ENCODE data around the gene KLHL22.
"Not testable (repeated sequence)": the region's sequence is repeated elsewhere in the genome, so short reads cannot be mapped to it uniquely, and the experiment has no call there.

KLHL22 gene

DNA sequence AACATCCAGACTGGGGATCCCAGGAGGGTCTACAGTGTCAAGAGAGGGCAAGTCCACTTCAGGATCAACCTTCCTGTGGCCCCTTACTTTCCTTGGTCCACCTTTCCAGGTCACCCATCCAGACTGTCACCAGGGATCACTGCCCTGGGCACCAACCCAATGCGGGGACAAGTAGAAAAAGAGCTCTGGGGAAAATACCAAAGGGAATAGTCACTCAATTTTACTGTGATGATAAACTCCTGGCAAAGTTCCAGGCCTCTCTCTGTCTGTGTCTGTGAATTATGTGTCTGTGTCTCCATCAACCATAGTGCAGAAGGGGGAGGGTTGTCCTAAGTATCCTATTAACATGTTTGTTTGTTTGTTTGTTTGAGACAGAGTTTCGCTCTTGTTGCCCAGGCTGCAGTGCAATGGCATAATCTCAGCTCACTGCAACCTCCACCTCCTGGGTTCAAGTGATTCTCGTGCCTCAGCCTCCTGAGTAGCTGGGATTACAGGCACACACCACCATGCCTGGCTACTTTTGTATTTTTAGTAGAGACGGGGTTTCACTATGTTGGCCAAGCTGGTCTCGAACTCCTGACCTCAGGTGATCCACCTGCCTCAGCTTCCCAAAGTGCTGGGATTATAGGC lies 8.8 kb upstream of the KLHL22 start:
- not testable (repeated sequence) for DNase-seq (ENCODE audit: low read depth, low spot score)

DNA sequence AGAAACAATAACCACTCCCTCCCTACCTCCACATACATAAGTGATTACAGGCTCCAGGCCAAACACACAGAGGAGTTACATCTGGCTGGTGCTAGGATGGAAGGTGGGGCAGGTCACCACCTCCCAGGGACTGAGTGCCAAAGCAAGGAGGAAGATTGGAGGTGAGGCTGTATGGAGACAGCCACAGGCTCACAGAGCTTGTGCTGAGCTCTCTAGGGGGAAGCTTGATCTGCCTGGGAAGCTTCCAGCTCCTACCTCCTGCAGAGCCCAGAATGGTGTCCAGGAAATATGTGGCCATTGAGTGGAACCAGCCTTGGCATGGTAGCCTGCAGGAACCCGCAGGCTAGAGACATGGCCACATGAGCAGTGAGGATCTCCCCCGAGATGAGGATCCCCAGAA lies 8.2 kb upstream of the KLHL22 start:
- DNase-seq (ENCODE audit: low read depth, low spot score): no peak

DNA sequence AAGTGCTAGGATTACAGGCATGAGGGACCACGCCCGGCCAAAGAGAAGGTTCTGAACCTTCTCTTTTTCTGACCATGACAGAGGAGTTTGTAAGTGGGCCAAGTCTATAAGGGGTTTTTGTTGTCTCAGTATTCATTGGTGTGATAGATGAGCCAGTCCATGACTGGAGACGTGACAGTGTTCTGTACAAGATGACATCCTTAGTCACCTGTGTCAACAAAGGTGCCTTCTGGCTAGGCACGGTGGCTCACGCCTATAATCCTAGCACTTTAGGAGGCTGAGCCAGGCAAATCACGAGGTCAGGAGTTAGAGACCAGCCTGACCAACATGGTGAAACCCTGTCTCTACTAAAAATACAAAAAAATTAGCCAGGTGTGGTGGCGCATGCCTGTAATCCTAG lies 4.2 kb upstream of the KLHL22 start:
- DNase-seq (ENCODE audit: low read depth, low spot score): no peak

DNA sequence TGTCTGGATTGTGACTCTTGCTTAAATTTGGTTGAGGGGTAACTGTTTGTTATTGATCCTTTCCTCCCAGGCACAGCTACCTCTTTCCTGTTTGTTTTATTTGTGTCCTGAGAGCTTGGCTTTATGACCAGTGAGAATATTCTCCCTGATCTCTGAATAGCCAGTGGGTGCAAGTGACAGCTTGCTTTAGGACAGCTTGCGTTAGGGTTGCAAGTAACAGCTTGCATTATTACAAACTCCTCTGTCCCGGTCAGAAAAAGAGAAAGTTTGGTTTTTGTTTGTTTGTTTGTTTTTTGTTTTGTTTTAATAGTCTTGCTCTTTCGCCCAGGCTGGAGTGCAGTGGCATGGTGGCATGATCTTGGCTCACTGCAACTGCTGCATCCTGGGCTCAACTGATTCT lies 3.3 kb upstream of the KLHL22 start:
- DNase-seq (ENCODE audit: low read depth, low spot score): no peak

DNA sequence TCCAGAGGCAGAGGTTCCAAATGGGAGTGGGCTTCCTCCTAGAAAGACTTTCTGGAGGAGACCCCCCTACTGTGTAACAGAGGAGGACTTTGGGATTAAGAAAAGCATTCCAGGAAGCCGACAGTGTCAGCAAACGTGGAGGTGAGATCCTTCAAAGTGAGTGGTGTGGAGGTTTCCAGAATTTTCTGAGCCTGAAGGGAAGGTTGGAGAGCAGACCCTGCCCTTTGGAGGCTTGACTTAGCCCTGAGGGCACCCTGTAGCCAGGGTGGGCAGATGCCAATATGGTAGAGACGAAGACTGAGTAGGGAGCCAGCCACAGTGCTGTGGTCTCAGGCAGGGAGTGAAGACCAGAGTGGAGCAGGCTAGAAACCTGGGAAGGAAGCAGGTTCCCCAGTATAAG lies 1.8 kb upstream of the KLHL22 start:
- no peak for DNase-seq (ENCODE audit: low read depth, low spot score)

DNA sequence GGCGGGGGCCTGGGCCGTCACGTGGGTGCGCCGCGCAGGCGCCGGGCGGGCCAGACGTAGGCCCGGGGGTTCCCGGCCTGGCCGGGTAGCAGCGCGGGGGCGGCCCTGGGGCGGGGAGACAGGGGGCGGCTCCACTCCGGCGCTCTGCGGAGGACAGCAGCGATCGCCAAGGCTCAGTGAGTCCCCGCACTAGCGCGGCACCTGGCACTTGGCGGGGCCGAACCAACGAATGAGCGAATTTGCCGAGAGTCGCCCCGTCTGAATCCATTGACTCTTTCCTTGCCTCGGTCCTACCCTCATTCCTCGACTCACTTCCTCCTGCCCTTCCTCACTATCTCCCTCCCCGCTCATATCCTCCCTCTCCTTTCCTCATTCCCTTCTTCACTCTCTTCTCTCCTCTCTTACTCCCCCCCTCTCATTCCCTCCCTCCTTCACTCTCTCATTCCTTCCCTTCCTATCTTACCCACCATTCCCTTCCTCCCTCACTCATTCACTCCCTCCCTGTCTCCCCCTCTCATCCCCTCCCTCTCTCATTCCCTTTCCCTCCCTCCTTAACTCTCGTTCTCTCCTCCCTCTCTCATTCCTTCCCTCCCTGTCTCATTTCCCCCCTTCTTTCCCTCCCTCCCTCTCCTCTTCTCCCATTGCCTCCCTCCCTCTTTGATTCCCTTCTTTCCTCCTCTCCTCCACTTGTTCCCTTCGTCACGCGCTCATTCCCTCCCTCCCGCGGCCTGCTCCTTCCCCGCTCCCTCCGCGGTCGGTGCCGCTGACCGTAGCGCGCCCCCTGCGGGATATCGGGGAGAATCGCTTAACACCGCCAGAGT lies 476 bp upstream of the KLHL22 start:
- DNase-seq (ENCODE audit: low read depth, low spot score): peak; percentile 86

DNA sequence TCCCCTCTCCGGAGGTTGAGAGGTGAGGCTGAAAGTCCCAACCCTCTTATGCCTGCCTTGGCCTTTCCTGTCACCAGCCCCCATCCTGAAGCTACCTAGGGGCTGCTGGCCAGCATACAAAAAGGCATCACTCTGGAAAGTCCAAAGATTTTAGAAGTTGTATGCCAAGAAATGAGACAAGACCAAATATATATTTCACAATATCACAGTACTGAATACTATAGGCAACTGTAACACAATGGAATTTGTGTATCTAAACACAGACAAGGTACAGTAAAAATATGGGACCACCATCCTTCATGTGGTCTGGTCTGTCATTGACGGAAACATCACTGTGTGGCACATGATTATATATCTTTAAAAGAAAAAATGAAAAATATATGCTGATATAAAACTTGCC lies 4.2 kb downstream of the KLHL22 start:
- DNase-seq (ENCODE audit: low read depth, low spot score): no peak

DNA sequence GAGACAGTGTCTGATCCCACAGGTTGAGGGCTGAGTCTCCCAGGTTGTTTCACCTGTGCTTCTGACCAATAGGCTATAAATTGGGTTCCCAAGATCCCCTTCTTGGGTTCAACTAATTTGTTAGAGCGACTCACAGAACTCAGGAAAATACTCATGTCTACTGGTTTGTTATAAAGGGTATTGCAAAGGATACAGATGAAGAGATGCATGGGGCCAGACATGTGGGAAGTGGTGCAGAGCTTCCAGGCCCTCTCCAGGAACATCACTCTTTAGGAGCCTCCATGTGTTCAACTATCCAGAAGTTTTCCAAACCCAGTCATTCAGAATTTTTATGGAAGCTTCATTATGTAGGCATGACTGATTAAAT lies 4.7 kb downstream of the KLHL22 start:
- DNase-seq (ENCODE audit: low read depth, low spot score): no peak

DNA sequence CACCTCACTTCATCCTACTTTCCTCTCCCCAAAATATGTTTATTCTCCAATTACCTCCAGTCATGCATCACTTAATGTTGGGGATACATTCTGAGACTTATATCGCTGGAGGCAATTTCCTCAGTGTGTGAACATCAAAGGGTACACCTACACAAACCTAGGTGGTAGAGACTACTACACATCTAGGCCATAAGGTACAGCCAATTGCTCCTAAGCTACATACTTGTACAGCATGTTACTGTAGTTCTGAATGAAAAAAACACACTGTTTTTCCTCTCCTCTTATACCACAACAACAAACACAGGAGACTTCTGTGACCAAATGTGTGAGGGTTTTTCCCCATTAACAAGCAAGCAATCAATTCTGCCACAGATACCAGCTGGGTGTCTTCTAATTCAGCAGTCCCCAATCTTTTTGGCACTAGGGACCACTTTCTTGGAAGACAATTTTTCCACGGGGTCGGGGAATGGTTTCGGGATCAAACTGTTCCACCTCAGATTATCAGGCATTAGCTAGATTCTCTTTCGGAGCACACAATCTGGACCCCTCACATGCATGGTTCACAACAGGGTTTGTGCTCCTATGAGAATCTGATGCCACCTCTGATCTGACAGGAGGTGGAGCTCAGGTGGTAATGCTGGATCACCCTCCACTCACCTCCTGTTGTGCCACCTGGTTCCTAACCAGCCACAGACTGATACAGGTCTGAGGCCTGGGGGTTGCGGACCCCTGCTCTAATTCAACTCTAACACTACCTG lies 5.2 kb downstream of the KLHL22 start:
- DNase-seq (ENCODE audit: low read depth, low spot score): no peak

DNA sequence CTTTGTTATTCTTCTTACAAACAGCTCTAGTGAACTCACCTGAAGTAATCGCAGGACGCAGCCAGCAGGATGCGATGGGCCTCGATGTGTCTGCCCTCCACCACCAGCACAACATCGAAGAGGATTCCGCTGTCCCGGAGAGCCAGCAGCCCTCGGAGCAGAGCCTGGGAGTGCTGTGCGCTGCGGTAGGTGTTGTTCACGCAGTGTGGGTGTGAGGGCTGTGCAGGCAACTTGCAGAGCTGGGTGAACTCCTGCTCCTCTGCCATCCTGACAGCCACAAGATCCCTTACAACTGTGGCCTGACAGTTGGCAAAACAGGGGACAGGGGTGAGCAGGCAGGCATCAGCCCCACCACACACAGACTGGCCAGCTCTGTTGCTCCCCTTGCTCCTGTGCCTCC lies 6.6 kb downstream of the KLHL22 start:
- DNase-seq (ENCODE audit: low read depth, low spot score): no peak

DNA sequence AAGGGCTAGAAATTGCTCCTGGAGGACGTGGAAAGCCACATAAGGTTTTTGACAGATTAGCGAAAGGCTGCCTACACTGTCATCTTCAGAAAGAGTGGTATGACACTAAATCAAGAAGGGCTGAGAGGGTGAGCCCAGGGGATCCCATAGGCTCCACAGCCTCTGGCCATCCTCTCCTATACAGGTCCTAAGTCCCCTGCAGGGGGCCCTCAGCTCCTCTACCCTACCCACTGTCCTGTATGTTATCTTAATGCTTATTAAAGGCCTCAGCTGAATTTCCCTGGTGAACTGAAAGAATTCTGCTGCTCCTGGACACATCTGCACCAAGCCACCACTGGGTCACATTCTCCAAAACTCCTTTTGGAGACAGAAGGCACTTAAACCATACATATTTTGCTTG lies 7.9 kb downstream of the KLHL22 start:
- DNase-seq (ENCODE audit: low read depth, low spot score): no peak

DNA sequence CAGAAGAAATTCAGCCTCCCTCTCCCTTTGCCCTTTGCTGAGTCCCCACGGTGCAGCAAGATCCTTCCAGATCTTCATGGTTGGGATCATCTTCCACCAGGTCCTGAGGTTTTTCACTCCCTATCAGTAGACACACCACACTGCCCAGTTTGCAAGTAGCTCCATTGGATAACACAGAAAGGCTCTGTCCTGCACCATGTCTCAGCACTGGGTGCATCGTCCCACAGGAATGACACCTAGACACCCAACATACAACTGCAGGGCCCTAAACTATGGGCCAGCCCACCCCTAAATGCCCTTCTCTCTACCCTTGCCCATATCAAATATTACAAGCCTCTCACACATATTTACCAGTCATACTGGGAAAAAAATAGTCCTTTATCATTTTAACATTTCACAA lies 9.4 kb downstream of the KLHL22 start:
- no peak for DNase-seq (ENCODE audit: low read depth, low spot score)

DNA sequence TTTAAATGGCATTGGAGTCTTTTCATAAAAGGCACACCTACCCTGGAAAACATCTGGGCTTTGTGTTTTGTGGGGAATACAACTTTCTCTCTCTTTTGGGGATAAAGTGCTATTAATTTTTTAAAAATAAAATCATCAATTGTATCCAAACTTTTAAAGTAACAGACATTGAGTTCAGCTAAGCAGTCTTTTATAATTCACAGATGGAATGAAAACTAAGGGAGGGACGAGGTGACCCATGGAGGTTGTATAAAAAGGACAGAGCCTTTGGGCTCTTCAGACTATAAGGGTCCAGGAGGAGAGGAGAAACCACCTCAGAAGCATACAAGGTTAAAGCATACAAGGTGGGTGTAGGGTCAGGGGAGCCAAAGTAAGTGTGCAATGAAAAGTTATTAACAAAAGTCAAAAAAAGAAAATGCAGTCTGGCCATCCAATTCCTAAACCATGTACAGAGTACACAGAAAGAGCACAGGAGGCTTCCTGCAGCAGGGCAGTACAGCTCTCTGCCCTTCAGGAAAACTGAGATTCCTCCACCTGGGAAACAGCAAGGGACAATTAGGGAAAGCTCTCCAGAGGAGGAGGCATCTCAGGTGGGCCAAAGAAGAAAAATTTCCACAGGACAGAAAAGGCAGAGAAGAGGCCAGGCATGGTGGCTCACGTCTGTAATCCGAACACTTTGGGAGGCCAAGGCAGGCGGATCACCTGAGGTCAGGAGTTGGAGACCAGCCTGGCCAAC lies 10.5 kb downstream of the KLHL22 start:
- DNase-seq (ENCODE audit: low read depth, low spot score): no peak

DNA sequence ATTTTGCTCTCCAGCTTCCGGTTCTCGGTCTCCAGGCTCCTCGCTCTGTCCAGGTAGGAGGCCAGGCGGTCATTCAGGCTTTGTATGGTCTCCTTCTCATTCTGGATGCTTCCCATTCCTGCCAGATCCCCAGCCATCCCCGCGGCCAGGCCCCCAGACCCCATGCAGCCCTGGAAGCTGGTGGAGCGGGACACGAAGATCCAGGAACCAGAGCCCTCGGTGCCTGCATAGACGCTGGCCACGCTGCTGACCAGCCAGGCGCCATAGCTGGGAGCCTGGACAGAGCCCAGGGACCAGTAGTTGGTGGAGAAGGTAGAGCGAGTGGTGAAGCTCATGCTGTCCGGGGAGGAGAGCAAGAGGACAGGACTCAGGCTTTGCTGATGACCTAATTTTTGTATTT lies 11.8 kb downstream of the KLHL22 start:
- DNase-seq (ENCODE audit: low read depth, low spot score): no peak

DNA sequence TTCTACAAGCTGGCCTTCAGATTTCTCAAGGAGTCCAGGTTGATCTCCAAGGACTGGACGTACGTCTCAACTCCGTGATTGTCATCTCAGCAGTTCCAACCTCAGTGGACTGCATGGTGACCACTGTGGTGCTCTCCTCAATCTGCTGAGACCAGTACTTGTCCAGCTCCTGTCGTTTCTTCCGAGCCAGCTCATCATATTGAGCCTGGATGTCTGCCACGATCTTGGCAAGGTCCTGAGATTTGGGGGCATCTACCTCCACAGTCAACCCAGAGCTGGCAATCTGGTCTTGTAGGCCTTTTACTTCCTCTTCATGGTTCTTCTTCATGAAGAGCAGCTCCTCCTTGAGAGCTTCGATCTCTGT lies 12.5 kb downstream of the KLHL22 start:
- DNase-seq (ENCODE audit: low read depth, low spot score): not testable (repeated sequence)

DNA sequence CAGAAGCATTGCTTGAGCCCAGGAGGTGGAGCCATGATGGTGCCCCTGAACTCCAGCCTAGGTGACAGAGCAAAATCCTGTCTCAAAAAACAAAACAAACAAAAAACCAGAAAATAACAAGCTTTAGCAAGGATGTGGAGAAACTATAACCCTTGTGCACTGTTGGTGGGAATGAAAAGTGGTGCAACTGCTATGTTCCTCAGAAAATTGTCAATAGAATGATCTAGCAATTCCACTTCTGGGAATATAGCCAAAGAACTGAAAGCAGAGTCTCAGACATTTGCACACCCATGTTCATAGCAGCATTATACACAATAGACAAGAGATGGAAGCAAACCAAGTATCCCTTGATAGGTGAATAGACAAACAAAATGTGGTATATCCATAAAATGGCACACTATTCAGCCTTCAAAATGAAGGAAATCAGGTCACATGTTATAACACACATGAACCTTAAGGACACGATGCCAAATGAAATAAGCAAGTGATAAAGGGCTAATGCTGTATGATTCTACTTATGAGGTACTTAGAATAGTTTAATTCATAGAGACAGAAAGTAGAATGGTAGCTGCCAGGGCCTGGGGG lies 15.9 kb downstream of the KLHL22 start:
- DNase-seq (ENCODE audit: low read depth, low spot score): no peak

DNA sequence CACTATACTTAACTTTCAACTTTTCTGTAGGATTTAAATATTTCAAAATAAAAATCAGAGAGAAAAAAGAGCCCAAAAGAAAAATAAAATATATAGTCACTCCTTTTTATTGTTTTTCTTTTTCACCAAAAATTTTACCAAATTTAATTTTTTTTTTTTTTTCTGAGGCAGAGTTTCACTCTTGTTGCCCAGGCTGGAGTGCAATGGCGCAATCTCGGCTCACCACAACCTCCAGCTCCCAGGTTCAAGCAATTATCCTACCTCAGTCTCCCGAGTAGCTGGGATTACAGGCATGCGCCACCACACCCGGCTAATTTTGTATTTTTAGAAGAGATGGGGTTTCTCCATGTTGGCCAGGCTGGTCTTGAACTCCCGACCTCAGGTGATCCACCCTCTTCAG lies 17.5 kb downstream of the KLHL22 start:
- not testable (repeated sequence) for DNase-seq (ENCODE audit: low read depth, low spot score)

DNA sequence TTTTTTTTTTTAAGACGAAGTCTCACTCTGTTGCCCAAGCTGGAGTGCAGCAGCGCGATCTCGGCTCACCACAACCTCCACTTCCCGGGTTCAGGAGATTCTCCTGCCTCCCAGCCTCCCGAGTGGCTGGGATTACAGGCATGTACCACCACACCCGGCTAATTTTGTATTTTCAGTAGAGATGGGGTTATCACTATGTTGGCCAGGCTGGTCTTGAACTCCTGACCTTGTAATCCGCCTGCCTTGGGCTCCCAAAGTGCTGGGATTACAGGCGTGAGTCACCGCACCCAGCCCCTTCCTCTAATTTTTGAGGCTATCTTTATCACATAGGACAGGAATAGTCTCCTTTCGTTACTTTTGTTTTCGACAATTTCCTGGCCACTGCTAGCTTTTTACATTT lies 20.0 kb downstream of the KLHL22 start:
- DNase-seq (ENCODE audit: low read depth, low spot score): not testable (repeated sequence)

DNA sequence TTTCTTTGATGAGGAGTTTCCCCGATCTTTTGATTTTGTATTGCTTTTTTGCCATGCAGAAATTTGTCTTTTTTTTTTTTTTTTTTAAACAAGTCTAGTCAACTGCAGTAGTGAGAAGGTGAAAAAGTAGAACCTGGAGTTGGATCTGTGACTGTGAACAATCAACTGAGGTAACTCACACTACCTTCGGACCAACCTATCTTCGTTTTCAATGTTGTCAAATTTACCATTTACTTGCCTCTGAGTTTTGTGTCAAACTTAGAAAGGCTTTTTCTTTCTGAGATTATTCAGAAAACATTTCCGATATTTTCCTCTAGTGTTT lies 20.5 kb downstream of the KLHL22 start:
- DNase-seq (ENCODE audit: low read depth, low spot score): no peak

DNA sequence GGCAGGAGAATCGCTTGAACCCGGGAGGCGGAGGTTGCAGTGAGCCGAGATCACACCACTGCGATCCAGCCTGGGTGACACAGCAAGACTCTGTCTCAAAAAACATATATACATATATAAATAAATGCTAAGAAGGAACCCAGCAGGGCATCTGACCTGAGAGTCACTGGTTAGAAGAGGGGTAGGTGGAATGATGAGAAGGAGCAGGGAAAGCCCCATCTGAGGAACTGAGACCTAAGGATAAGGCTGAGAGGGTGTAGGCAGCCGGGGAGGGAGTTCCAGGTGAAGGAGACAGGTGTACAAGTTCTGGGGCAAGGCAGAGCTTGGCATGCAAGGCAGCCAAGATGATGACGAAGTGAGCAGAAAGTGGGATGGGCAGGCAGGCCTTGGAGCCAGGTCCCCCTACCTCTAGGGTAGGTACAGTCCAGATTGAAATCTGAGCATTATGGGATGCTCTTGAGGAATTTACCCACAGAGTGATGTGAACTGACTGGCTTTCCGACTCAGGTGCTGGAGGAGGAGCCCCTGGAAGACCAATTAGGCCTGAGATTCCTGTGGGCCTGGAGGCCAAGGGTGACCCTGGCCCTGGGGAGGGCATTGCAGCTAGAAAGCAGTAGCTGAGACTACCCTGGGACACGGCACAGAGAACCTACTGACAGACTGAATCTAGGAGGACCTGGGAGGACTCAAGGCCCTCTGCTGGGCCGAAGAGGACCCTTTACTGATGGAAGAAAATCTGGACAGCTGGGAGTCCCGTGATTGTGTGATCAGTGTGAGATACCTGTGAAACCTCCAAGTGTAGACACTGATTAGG lies 22.8 kb downstream of the KLHL22 start:
- no peak for DNase-seq (ENCODE audit: low read depth, low spot score)
